ENCODE results near the gene CTRB1. TPM values are rescaled to one million over a fixed set of nuclear protein-coding genes. Genes with fewer than 3 reads are reported as not detected.

The CTRB1 gene
- total RNA-seq, 4 donors from 2014 or later: not detected

- H3K9me3 ChIP-seq: no peaks in the 10 kb centered on the region
- H3K27ac ChIP-seq: peak overlapping the region in 1 of 4 donors; percentile 90
- WGBS, 2 donors: 100% methylated on average over 1 of the region's 3 CpGs; no CpG with 5 or more reads in 1 of the 2 donors
- no peak for DNase-seq
- H3K27me3 ChIP-seq: peaks cover 0 to 33% (median 0%) of the 10 kb centered on the region in 4 donors
- TF ChIP-seq POLR2A (IDR thresholded peaks at IDR 0.05) (no peak), CTCF (IDR thresholded peaks at IDR 0.05) (no peak)
- H3K4me1 ChIP-seq: peaks cover 23 to 84% (median 65%) of the 10 kb centered on the region in 3 donors
- no peak overlapping the region for H3K4me3 ChIP-seq
- intact Hi-C loops (cut with DNase I): no loop called here
- H3K36me3 ChIP-seq: no peaks in the 10 kb centered on the region
Measured at GRCh38 chr16:75261590-75262078, 42.8 kb downstream of the CTRB1 start.

DNA sequence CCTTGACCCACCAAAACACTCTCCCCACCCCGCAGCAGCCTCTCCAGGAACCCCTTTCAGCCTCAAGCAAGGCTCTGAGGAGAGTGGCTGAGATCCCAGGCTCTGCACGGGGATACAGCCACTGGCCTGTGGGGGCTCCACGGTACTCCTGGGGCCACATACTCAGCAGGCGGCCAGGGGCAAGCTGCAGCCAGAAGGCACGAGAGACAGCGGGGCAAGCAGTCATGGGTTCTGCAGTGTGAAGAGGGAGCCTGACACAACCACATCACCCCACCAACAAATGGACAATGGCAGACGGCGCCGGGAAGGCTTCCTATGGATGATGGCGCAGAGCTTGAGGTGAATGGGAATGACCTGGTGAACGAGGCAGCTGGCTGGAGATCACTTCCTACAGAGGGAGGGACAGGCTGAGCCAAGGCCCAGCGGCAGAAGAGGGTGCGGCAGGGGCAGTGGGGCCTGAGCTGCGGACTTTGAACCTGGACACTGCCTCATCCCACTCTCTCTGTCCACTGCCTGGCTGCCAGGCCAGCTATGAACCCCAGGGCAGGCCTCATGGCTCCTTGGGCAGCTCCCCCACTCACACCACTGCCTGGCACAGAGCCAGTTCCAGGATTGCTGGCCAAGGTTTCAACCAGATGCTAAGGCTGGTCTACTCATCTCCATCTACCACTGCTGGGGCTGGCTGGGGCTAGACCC lies 43.5 kb downstream of the CTRB1 start:
- Histone ChIP-seq H3K27ac (peak overlapping the region in 2 of 4 donors; percentile 90 to 94), H3K4me1 (peaks cover 20 to 84% (median 65%) of the 10 kb centered on the region in 3 donors)
- DNase-seq: no peak

GRCh38 chr16:75262800-75263127 lies 44.0 kb downstream of the CTRB1 start:
- 90% methylated on average over 2 of the region's 5 CpGs; no CpG with 5 or more reads in 1 of the 2 donors for WGBS, 2 donors
- DNase-seq: no peak

More for the DNA sequence above, 43.5 kb downstream of the CTRB1 start:
- intact Hi-C loops (cut with DNase I): no loop called here
- H3K36me3 ChIP-seq: no peaks in the 10 kb centered on the region
- H3K9me3 ChIP-seq: no peaks in the 10 kb centered on the region
- H3K27me3 ChIP-seq: peaks cover 0 to 36% (median 0%) of the 10 kb centered on the region in 4 donors
- TF ChIP-seq CTCF (IDR thresholded peaks at IDR 0.05) (no peak), POLR2A (IDR thresholded peaks at IDR 0.05) (no peak)
- H3K4me3 ChIP-seq: peak overlapping the region in 1 of 4 donors; percentile 23
- WGBS, 2 donors: 62 to 85% methylated on average over 8 to 11 of the region's 14 CpGs

GRCh38 chr16:75263291-75263962 lies 44.6 kb downstream of the CTRB1 start:
- H3K27ac ChIP-seq: peak overlapping the region in 3 of 4 donors; percentile 83 to 94 (median 90)
- H3K4me3 ChIP-seq: peak overlapping the region in 2 of 4 donors; percentile 70 to 91
- TF ChIP-seq CTCF (IDR thresholded peaks at IDR 0.05): no peak
- no peak for TF ChIP-seq POLR2A (IDR thresholded peaks at IDR 0.05)
- H3K36me3 ChIP-seq: no peaks in the 10 kb centered on the region
- peaks cover 0 to 31% (median 0%) of the 10 kb centered on the region in 4 donors for H3K27me3 ChIP-seq
- no peak for DNase-seq
- no peaks in the 10 kb centered on the region for H3K9me3 ChIP-seq
- intact Hi-C loops (cut with DNase I): no loop called here
- peaks cover 29 to 84% (median 64%) of the 10 kb centered on the region in 3 donors for H3K4me1 ChIP-seq
- 60 to 74% methylated on average over 8 to 10 of the region's 14 CpGs for WGBS, 2 donors

More at GRCh38 chr16:75262800-75263127, 44.0 kb downstream of the CTRB1 start:
- intact Hi-C loops (cut with DNase I): no loop called here
- Histone ChIP-seq H3K27me3 (peaks cover 0 to 36% (median 0%) of the 10 kb centered on the region in 4 donors), H3K27ac (peak overlapping the region in 2 of 4 donors; percentile 90 to 94), H3K4me3 (no peak overlapping the region), H3K9me3 (no peaks in the 10 kb centered on the region), H3K4me1 (peaks cover 24 to 84% (median 65%) of the 10 kb centered on the region in 3 donors), H3K36me3 (no peaks in the 10 kb centered on the region)
- TF ChIP-seq CTCF (IDR thresholded peaks at IDR 0.05): no peak
- TF ChIP-seq POLR2A (IDR thresholded peaks at IDR 0.05): no peak
